PC-9 (cell line): ENCODE measurements around the gene TK2. TPM values are rescaled to one million over a fixed set of nuclear protein-coding genes. Genes with fewer than 3 reads are reported as not detected.

Experiments used
- BruUV-seq: library from RNA; stranded (reverse); fragments of 400-500 nt; replicated peaks from 2 replicates; lab custom pipeline; 2021; lab: Mats Ljungman, UMichigan
- CTCF ChIA-PET: fragments of 300-600 bp; sonication (Branson Sonifier 250); formaldehyde crosslinking; loops from one replicate; lab custom pipeline; 2022; ENCODE audit warnings: antibody characterized with exemption; lab: Charles Lee
- POLR2A ChIA-PET: fragments of 300-600 bp; sonication (Branson Sonifier 250); formaldehyde crosslinking; loops from one replicate; lab custom pipeline; 2022; ENCODE audit warnings: antibody characterized with exemption; ENCODE audit not compliant: unreplicated experiment; lab: Charles Lee
- DNase-seq, 2 experiments: peaks; one replicate each; pipeline versions ENCODE4 v3.0.0 to v3.0.0-alpha.2; 2015 to 2022; ENCODE audit warnings: mixed read lengths in 1 of 2
- H2AFZ ChIP-seq: fragments of 200-600 bp; sonication (generic); 2 replicates; pipeline ENCODE4 v1.8.1; 2017; ENCODE audit warnings: antibody characterized with exemption
- H3F3A ChIP-seq: fragments of 200-600 bp; sonication (generic); 2 replicates; pipeline ENCODE4 v1.8.1; 2017; ENCODE audit warnings: antibody characterized with exemption, mild to moderate bottlenecking, low read depth; ENCODE audit not compliant: insufficient read depth
- H3K27ac ChIP-seq: fragments of 200-600 bp; sonication (generic); 2 replicates; pipeline ENCODE4 v1.6.1; 2016; ENCODE audit warnings: mixed run types
- H3K27me3 ChIP-seq: fragments of 200-600 bp; sonication (generic); 2 replicates; pipeline ENCODE4 v1.6.1; 2016; ENCODE audit warnings: low read depth, mixed run types; ENCODE audit not compliant: insufficient read depth
- H3K36me3 ChIP-seq: fragments of 200-600 bp; sonication (generic); 2 replicates; pipeline ENCODE4 v1.6.1; 2016; ENCODE audit warnings: low read depth, mixed run types
- H3K4me1 ChIP-seq: fragments of 200-600 bp; sonication (generic); replicated peaks from 2 replicates; pipeline ENCODE4 v1.6.1; 2016; ENCODE audit warnings: mixed run types; ENCODE audit not compliant: insufficient read depth
- H3K4me2 ChIP-seq: fragments of 200-600 bp; sonication (generic); 2 replicates; pipeline ENCODE4 v1.6.1; 2017; ENCODE audit warnings: mixed run types
- H3K4me3 ChIP-seq: fragments of 200-600 bp; sonication (generic); 2 replicates; pipeline ENCODE4 v1.6.1; 2016; ENCODE audit warnings: mixed run types
- H3K79me2 ChIP-seq: fragments of 200-600 bp; sonication (generic); 2 replicates; pipeline ENCODE4 v1.6.1; 2017; ENCODE audit warnings: low read depth, mixed run types
- H3K9me2 ChIP-seq: fragments of 200-600 bp; sonication (generic); 2 replicates; pipeline ENCODE4 v1.8.1; 2017; ENCODE audit warnings: mild to moderate bottlenecking; ENCODE audit not compliant: insufficient read depth
- H3K9me3 ChIP-seq: fragments of 200-600 bp; sonication (generic); 2 replicates; pipeline ENCODE4 v1.8.1; 2016; ENCODE audit warnings: low read depth; ENCODE audit not compliant: insufficient read depth
- H4K20me1 ChIP-seq: fragments of 200-600 bp; sonication (generic); 2 replicates; pipeline ENCODE4 v1.8.1; 2017; ENCODE audit not compliant: insufficient read depth
- EZH2 ChIP-seq: fragments of 200-600 bp; sonication (generic); IDR thresholded peaks from 2 replicates; pipeline ENCODE4 v1.8.0; 2017; ENCODE audit warnings: antibody characterized with exemption, low read depth
- intact Hi-C: fragments of 100-400 bp; cut with micrococcal nuclease; formaldehyde crosslinking; loops from one replicate; pipeline ENCODE4 v1.10.0; 2022; ENCODE audit not compliant: unreplicated experiment
- total RNA-seq: library from RNA; stranded (reverse); gene quantifications from 2 replicates; pipeline ENCODE4 v1.2.3, GENCODE V29; 2021
- TF ChIP-seq, protein P1 (sequence below): fragments of 200-600 bp; sonication (generic); conservative IDR thresholded peaks from 2 replicates; pipeline ENCODE4 v1.6.1; 2017; ENCODE audit warnings: mixed run types, antibody characterized with exemption, mild to moderate bottlenecking, moderate library complexity

The TK2 gene
- total RNA-seq, 1 experiment from 2014 or later: 20.1 TPM

DNA sequence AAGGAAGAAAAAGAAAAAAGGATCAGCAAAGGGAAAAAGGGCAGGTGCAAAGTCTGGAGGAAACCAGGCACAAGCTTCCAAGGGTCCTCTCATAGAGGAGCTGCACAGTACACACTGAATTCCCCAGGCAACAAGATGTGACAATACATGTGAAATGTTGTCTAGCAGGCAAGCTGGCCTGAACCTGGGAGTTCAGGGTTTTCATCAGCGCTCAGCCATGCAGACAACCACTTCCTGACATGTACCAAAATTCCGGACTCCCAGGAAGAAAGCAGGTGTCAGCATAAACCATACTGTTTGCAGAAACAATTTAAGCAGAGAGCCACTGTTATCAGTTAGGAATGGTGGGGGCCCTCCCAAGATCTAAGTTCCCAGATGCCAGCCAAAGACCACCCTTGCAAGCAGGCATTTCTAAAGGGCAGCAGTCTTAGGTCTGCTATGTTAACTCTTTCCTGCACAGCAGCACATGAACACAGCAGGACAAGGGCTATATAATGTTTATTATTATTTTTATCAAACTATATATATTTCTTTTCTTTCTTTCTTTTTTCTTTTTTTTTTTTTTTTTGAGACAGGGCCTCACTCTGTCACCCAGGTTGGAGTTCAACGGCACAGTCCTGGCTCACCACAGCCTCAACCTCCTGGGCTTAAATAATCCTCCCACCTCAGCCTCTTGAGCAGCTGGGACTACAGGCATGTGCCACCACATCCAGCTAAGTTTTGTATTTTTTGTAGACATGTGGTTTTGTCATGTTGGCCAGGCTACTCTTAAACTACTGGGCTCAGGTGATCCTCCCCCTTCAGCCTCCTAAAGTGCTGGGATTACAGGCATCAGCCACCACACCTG is 10.1 kb downstream of the TK2 start:
- no peak overlapping the region for H3K4me2 ChIP-seq
- no peak overlapping the region for H3K4me3 ChIP-seq
- no peaks in the 10 kb centered on the region for H4K20me1 ChIP-seq
- H2AFZ ChIP-seq: no peak overlapping the region
- no peaks in the 10 kb centered on the region for H3K9me2 ChIP-seq
- intact Hi-C loops: no loop called here
- H3K27me3 ChIP-seq: no peaks in the 10 kb centered on the region
- no peak for TF ChIP-seq EZH2
- TF ChIP-seq, protein P1, sequence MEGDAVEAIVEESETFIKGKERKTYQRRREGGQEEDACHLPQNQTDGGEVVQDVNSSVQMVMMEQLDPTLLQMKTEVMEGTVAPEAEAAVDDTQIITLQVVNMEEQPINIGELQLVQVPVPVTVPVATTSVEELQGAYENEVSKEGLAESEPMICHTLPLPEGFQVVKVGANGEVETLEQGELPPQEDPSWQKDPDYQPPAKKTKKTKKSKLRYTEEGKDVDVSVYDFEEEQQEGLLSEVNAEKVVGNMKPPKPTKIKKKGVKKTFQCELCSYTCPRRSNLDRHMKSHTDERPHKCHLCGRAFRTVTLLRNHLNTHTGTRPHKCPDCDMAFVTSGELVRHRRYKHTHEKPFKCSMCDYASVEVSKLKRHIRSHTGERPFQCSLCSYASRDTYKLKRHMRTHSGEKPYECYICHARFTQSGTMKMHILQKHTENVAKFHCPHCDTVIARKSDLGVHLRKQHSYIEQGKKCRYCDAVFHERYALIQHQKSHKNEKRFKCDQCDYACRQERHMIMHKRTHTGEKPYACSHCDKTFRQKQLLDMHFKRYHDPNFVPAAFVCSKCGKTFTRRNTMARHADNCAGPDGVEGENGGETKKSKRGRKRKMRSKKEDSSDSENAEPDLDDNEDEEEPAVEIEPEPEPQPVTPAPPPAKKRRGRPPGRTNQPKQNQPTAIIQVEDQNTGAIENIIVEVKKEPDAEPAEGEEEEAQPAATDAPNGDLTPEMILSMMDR: no peak
- H3K4me1 ChIP-seq: no peaks in the 10 kb centered on the region
- POLR2A ChIA-PET: no interaction called here
- no peaks in the 10 kb centered on the region for H3K9me3 ChIP-seq
- CTCF ChIA-PET: interaction anchor here (0.6 kb wide), 1 partner anchor 135 kb away, joined by 5 read pairs; no protein-coding TSS in a partner anchor
- no TSS peak for BruUV-seq
- no peaks in the 10 kb centered on the region for H3K79me2 ChIP-seq
- DNase-seq: no peak
- no peaks in the 10 kb centered on the region for H3K36me3 ChIP-seq
- H3F3A ChIP-seq: peaks cover 4% of the 10 kb centered on the region; the same call in 1 of the 2 replicates
- no peak overlapping the region for H3K27ac ChIP-seq

DNA sequence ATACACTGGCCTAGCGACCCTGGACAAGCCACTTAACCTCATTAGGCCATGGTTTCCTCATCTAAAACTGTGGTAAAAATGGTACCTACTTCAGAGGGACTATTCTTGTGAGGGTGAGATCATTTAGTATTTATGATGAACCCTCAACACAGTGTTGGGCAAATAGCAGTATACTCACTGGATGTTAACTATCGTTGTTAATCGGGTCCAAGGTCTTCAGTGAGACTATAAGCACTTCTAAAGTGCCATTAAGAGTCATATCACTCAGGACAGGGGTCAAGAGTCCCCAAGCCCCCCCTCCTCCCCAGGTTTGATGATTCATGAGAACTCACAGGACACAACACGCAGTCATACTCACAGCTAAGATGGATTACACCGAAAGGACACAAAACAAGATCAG is 11.0 kb downstream of the TK2 start:
- ChIA-PET POLR2A (no interaction called here), CTCF (interaction anchor here (0.6 kb wide), 1 partner anchor 134 kb away, joined by 5 read pairs; no protein-coding TSS in a partner anchor)
- no peaks in the 10 kb centered on the region for H4K20me1 ChIP-seq
- no peak overlapping the region for H2AFZ ChIP-seq
- no peaks in the 10 kb centered on the region for H3K36me3 ChIP-seq
- BruUV-seq: no TSS peak
- H3K9me2 ChIP-seq: no peaks in the 10 kb centered on the region
- no peaks in the 10 kb centered on the region for H3K79me2 ChIP-seq
- no peaks in the 10 kb centered on the region for H3K9me3 ChIP-seq
- TF ChIP-seq, protein P1: no peak
- TF ChIP-seq EZH2: no peak
- no peaks in the 10 kb centered on the region for H3K27me3 ChIP-seq
- no peak overlapping the region for H3K27ac ChIP-seq
- no peak for DNase-seq
- intact Hi-C loops: no loop called here
- H3K4me3 ChIP-seq: no peak overlapping the region
- no peak overlapping the region for H3K4me2 ChIP-seq
- H3F3A ChIP-seq: no peaks in the 10 kb centered on the region
- no peaks in the 10 kb centered on the region for H3K4me1 ChIP-seq

DNA sequence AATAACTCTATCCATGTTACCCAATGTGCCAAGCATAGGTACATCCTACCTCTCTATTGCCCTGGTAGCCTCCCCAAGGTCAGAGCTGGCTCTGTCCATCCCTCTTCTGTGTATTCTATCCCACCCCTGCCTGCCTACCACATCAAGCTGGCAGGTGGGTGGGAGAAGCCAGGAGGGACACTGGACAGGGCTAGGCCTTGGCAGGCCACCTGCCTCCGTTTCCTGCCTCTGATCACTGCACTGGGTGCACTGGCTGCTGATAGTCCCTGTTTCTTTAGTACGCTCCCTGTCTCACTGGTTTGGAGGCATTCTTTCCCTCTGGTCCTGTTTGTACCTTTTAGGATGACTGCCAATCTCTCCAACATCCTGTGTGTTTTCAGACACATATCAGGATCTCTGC is 12.7 kb downstream of the TK2 start:
- intact Hi-C loops: no loop called here
- DNase-seq: no peak
- Histone ChIP-seq H3K4me1 (no peaks in the 10 kb centered on the region), H2AFZ (no peak overlapping the region), H3K9me3 (no peaks in the 10 kb centered on the region), H3F3A (no peaks in the 10 kb centered on the region), H3K9me2 (no peaks in the 10 kb centered on the region), H3K79me2 (no peaks in the 10 kb centered on the region), H3K27ac (no peak overlapping the region), H4K20me1 (no peaks in the 10 kb centered on the region), H3K4me2 (no peak overlapping the region), H3K4me3 (no peak overlapping the region), H3K36me3 (no peaks in the 10 kb centered on the region), H3K27me3 (no peaks in the 10 kb centered on the region)
- CTCF ChIA-PET: no interaction called here
- TF ChIP-seq EZH2: no peak
- TF ChIP-seq, protein P1: no peak
- POLR2A ChIA-PET: no interaction called here
- BruUV-seq: no TSS peak
